Myometrial cell (primary cell): ENCODE data around the gene PRSS1. TPM values are rescaled to one million over a fixed set of nuclear protein-coding genes. Genes with fewer than 3 reads are reported as not detected.

Experiments used
- total RNA-seq: library from RNA; depleted of rRNA; stranded (reverse); fragments of >200 nt; gene quantifications from 2 replicates; pipeline ENCODE4 v1.2.3, GENCODE V29; 2015

Gene PRSS1
- not detected in 2 replicates for total RNA-seq

DNA sequence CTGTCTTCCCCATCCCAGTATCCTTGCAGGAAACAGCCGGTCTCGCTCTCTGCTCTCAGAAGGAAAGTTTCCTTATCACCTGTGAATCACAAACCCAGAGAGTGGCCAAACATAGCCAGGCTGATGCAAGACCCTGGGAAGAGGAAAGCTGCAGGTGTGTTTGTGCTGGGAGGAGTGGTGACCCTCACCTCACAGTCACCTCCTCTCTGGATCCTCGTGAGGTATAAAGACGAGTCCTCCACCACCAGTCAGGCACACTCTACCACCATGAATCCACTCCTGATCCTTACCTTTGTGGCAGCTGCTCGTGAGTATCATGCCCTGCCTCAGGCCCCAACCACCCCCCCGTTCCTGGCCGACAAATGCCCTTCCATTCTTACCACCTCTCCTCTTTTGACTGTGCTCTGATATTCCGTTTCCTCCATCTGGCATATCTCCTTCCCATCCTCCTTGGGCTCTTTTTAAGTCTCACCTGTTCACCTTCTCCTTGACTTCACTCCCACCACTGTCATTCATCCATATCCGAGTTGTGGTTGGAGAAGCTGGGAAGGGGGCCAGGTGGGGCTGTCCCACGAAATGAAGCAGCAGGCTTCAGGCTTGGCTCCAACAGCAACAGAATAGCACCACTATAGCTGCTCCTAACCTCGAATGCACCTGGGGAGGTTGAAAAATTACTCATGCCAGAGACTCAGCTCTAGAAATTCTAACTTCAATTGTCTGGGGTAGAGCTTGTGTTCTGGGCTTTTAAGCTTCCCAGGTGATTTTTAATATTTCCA lies at the start of gene PRSS1:
PRSS1 (plus strand) TSS at position 255 of the 776 bp plus-strand sequence; CDS start at position 268, 13 bp downstream.

GRCh38 chr7:142770661-142771352 lies 21.5 kb downstream of the PRSS1 start, which contains the start of gene PRSS2:
PRSS2 (plus strand) TSS chr7:142770970; CDS start chr7:142770983, 13 bp downstream.

Other genes starting within 250 kb of the PRSS1 start
- not detected in 2 replicates for gene PRSS2, start 21.5 kb downstream of the PRSS1 start, total RNA-seq
- gene EPHB6, start 105.6 kb downstream of the PRSS1 start, total RNA-seq = 23.9 and 25.4 TPM in 2 replicates
- gene TRPV6, start 136.3 kb downstream of the PRSS1 start, total RNA-seq = not detected in 2 replicates
- not detected in 2 replicates for gene TRPV5, start 184.3 kb downstream of the PRSS1 start, total RNA-seq
- not detected in 2 replicates for gene LLCFC1, start 190.0 kb downstream of the PRSS1 start, total RNA-seq
- gene KEL, start 212.9 kb downstream of the PRSS1 start, total RNA-seq = not detected in 2 replicates